Lower lobe of right lung (tissue), 2 donors: ENCODE results near the gene NOTCH2NLA. TPM values are rescaled to one million over a fixed set of nuclear protein-coding genes. Genes with fewer than 3 reads are reported as not detected.
"Not testable (repeated sequence)": the region's sequence is repeated elsewhere in the genome, so short reads cannot be mapped to it uniquely, and the experiment has no call there.

Source experiments
- ATAC-seq, 2 donors: fragments of 200-7000 bp; cut with Tn5 transposase; one replicate each; pipeline ENCODE4 v1.9.1; 2020 to 2022; ENCODE audit warnings: mild to moderate bottlenecking in 2 of 2, moderate library complexity in 2 of 2
- DNase-seq: peaks from one replicate; pipeline ENCODE4 v3.0.0-alpha.2; 2020
- H3K27ac ChIP-seq: fragments of 200-600 bp; one replicate; pipeline ENCODE4 v1.8.0; 2022
- H3K27me3 ChIP-seq: fragments of 200-600 bp; one replicate; pipeline ENCODE4 v1.8.0; 2022; ENCODE audit warnings: low read depth
- H3K36me3 ChIP-seq: fragments of 200-600 bp; one replicate; pipeline ENCODE4 v1.8.0; 2022; ENCODE audit warnings: mild to moderate bottlenecking
- H3K4me1 ChIP-seq: fragments of 200-600 bp; one replicate; pipeline ENCODE4 v1.8.0; 2022
- H3K4me3 ChIP-seq: fragments of 200-600 bp; one replicate; pipeline ENCODE4 v1.8.0; 2022; ENCODE audit warnings: mild to moderate bottlenecking
- H3K9me3 ChIP-seq: fragments of 200-600 bp; one replicate; pipeline ENCODE4 v1.8.0; 2022
- intact Hi-C: fragments of 100-400 bp; cut with DNase I; formaldehyde crosslinking; loops from one replicate; pipeline ENCODE4 v1.11.0; 2022
- long read RNA-seq: library from polyadenylated mRNA; unstranded; transcript quantifications from one replicate; pipeline ENCODE4 v2.0.0, GENCODE V29; 2021
- total RNA-seq: library from RNA; stranded (reverse); fragmentation: NEBNext Ultra II Directional; extraction: Animal tissue kit (Norgen Biotek cat#: 25700); gene quantifications from one replicate; pipeline ENCODE4 v1.2.1, GENCODE V29; 2021
- donor health status: DM: no; HTN: yes; CAD: no; lungs with severe emphysema.

NOTCH2NLA gene
- total RNA-seq, result 38.2 TPM
- long read RNA-seq, transcript NOTCH2NLA-201 (5 exons, 1,874 nt), result major isoform, 12 of 16 reads
- long read RNA-seq, partial matches to known transcripts, result 0 of 16 reads
- long read RNA-seq, other reads (novel, unspliced or antisense), result 4 of 16 reads

- H3K27me3 ChIP-seq, H3K9me3 ChIP-seq, H3K36me3 ChIP-seq, intact Hi-C loops, H3K4me1 ChIP-seq: not testable (repeated sequence)
- Histone ChIP-seq H3K4me3 (peak within 1 kb of the TSS; percentile 48), H3K27ac (peak within 1 kb of the TSS; percentile 46)
- ATAC-seq (peak; percentile 71 to 74), DNase-seq (peak; percentile 39)
These were observed at the start of gene NOTCH2NLA for GRCh38 chr1:146228710-146229477. TSS of gene NOTCH2NLA (minus strand) at chr1:146229021. CDS start at chr1:146189337, 39,684 bp downstream.

DNA sequence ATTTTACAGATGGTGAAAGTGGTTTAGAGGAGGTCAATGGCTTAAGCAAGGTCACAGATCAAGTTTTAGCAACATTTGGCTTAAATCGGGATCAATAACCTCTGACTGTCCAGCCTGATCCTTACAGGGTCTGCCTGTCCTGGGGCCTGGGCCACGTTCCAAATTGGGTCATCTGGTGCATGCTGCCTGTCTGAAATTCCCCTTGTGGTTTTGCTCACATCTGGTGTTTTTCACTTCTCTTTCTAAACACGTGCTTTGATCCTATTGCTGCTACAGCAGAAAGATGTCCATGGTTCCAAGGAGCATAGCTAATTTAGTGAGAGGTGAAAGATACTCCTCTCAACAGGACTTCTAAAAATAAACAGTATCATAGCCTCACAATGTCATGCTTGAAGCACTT, 49.5 kb upstream of the NOTCH2NLA start:
- H3K4me3 ChIP-seq, H3K4me1 ChIP-seq, H3K27ac ChIP-seq, H3K27me3 ChIP-seq, H3K9me3 ChIP-seq, intact Hi-C loops, H3K36me3 ChIP-seq, DNase-seq: not testable (repeated sequence)
- ATAC-seq, result peak; percentile 39 to 71

DNA sequence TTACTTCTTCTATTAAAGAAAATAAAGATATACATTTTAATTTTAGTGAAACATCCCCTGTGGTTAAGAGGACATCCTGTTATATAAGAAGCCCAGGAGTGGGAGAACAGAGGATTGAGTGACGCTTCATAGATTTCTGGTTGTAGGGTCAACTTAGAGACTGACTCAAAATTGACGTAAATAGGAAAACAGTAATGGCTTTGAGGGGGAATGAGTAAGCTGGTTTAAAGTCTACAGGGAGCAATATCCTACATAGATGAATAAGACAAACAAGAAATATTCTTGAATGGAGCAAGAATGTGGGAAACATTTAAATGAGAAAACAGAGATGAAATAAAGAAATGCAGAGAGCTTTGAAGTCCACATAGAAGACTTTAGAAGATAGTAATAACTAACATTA, 48.3 kb upstream of the NOTCH2NLA start:
- ATAC-seq, H3K27me3 ChIP-seq, H3K36me3 ChIP-seq, intact Hi-C loops, H3K4me3 ChIP-seq, H3K9me3 ChIP-seq, H3K27ac ChIP-seq, DNase-seq, H3K4me1 ChIP-seq: not testable (repeated sequence)

GRCh38 chr1:146274083-146274482, 45.3 kb upstream of the NOTCH2NLA start:
- DNase-seq, H3K27me3 ChIP-seq, H3K27ac ChIP-seq, intact Hi-C loops, H3K9me3 ChIP-seq, H3K4me1 ChIP-seq, H3K36me3 ChIP-seq, H3K4me3 ChIP-seq: not testable (repeated sequence)
- ATAC-seq, result peak in 1 of 2 donors; percentile 31

- H3K27me3 ChIP-seq, DNase-seq, H3K4me1 ChIP-seq, ATAC-seq, intact Hi-C loops, H3K4me3 ChIP-seq, H3K27ac ChIP-seq, H3K36me3 ChIP-seq, H3K9me3 ChIP-seq: not testable (repeated sequence)
These were observed 44.4 kb upstream of the NOTCH2NLA start for GRCh38 chr1:146273194-146273593.

- H3K27me3 ChIP-seq, ATAC-seq, H3K4me3 ChIP-seq, H3K4me1 ChIP-seq, DNase-seq, intact Hi-C loops, H3K36me3 ChIP-seq, H3K27ac ChIP-seq, H3K9me3 ChIP-seq: not testable (repeated sequence)
These were observed 43.9 kb upstream of the NOTCH2NLA start for GRCh38 chr1:146272734-146273133.

DNA sequence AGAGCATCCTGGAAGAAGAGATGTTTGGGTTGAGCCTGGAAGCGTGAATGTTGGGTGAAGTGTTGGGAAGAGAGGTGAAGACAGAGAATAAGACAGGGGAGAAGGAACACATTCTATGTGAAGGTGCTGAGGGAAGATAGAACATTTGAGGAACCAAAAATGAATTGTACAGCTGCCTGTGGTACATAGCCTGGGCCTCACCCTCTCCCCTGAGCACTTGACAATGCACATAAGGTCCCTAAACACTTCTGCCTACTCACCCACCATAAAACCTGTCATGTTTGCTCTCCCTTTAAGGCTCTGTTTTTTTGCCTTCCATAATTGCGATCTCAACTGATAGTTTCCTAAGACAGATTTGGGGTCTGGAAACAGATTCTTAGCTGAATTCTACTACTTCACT, 43.2 kb upstream of the NOTCH2NLA start:
- ATAC-seq, result peak in 1 of 2 donors; percentile 27
- H3K36me3 ChIP-seq, intact Hi-C loops, H3K27me3 ChIP-seq, H3K9me3 ChIP-seq, H3K27ac ChIP-seq, H3K4me1 ChIP-seq, H3K4me3 ChIP-seq, DNase-seq: not testable (repeated sequence)

DNA sequence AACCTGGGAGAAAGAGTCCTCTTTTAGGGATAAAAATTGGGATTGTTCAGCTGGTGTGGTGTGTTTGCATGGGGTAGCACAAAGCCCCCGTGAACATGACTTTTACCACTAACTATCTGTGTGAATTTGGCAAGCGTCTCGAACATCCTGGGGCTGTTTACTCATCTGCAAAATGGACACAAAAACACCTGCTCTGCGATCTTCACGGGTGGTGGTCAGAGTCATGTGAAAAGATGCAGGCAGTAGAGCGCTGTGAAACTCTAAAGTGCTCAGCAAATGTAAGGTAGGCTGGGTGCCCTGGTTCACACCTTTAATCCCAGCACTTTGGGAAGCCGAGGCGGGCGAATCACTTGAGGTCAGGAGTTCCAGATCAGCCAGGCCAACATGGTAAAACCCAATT, 41.3 kb upstream of the NOTCH2NLA start:
- H3K36me3 ChIP-seq, result not testable (repeated sequence)

DNA sequence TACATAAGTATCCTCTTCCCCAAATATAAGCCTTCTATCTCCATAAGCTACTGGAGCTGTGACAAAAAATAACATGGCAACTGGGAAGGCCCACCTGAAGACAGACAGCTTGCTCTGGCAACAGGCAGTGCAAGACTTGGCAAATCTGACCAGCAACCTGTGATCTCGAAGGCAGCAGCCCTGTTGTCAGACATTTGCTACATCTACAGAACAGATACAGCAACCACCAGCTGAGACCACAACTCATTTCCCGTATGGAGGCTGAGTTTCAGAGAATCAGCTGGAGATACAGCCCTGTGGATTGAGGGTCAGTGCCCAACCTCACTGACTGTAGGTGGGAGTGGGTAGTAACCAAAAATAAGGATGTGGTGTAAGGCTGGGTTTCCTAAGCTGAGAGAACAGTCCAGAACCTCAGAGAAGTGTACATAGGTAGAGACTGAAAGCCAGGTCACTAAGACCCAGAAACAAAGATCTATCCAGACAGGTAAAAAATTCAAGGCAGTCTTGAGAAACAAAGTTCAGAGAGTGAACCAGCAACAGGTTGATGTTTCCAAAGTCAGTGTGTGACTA, 37.4 kb upstream of the NOTCH2NLA start:
- peak in 1 of 2 donors; percentile 28 for ATAC-seq
- H3K4me1 ChIP-seq, intact Hi-C loops, DNase-seq, H3K27ac ChIP-seq, H3K4me3 ChIP-seq, H3K27me3 ChIP-seq, H3K36me3 ChIP-seq, H3K9me3 ChIP-seq: not testable (repeated sequence)

More for the DNA sequence above, 41.3 kb upstream of the NOTCH2NLA start:
- intact Hi-C loops, H3K4me1 ChIP-seq, ATAC-seq, DNase-seq, H3K9me3 ChIP-seq, H3K4me3 ChIP-seq, H3K27me3 ChIP-seq, H3K27ac ChIP-seq: not testable (repeated sequence)

GRCh38 chr1:146264761-146265160, 35.9 kb upstream of the NOTCH2NLA start:
- peak; percentile 31 to 75 for ATAC-seq
- intact Hi-C loops, H3K27me3 ChIP-seq: not testable (repeated sequence)

GRCh38 chr1:146260006-146260730, 31.3 kb upstream of the NOTCH2NLA start:
- H3K4me3 ChIP-seq, H3K9me3 ChIP-seq, H3K27ac ChIP-seq, H3K27me3 ChIP-seq, ATAC-seq, DNase-seq, intact Hi-C loops, H3K4me1 ChIP-seq, H3K36me3 ChIP-seq: not testable (repeated sequence)

More at GRCh38 chr1:146264761-146265160, 35.9 kb upstream of the NOTCH2NLA start:
- not testable (repeated sequence) for DNase-seq, H3K36me3 ChIP-seq, H3K27ac ChIP-seq, H3K4me3 ChIP-seq, H3K4me1 ChIP-seq, H3K9me3 ChIP-seq

GRCh38 chr1:146257992-146258552, 29.3 kb upstream of the NOTCH2NLA start:
- H3K36me3 ChIP-seq, DNase-seq, H3K4me3 ChIP-seq, intact Hi-C loops, H3K4me1 ChIP-seq, H3K27ac ChIP-seq, H3K9me3 ChIP-seq, H3K27me3 ChIP-seq: not testable (repeated sequence)
- peak in 1 of 2 donors; percentile 29 for ATAC-seq

- H3K4me1 ChIP-seq, H3K27ac ChIP-seq, H3K36me3 ChIP-seq, DNase-seq, H3K27me3 ChIP-seq, H3K4me3 ChIP-seq, intact Hi-C loops, H3K9me3 ChIP-seq, ATAC-seq: not testable (repeated sequence)
These were observed 25.9 kb upstream of the NOTCH2NLA start for GRCh38 chr1:146254569-146255197.
